Central memory CD8-positive, alpha-beta T cell (primary cell): ENCODE data around the gene CYB5A.

ENCODE experiments used
- ATAC-seq: fragments of 150-1000 bp; cut with Tn5 transposase; replicated peaks from 2 replicates; pipeline ENCODE4 v1.10.0; 2022; ENCODE audit warnings: mild to moderate bottlenecking, moderate FRiP score, moderate number of reproducible peaks; ENCODE audit not compliant: poor library complexity, severe bottlenecking; ENCODE audit errors: extremely low read depth
- DNase-seq, 2 donors: peaks; one replicate each; pipeline ENCODE4 v3.0.0; 2021; ENCODE audit warnings: low spot score in 2 of 2
- H3K27ac Mint-ChIP-seq: one replicate; pipeline ENCODE4 v1.8.0; 2022; ENCODE audit warnings: low read depth, mild to moderate bottlenecking, moderate library complexity, mixed read lengths
- H3K27me3 Mint-ChIP-seq: one replicate; pipeline ENCODE4 v1.8.0; 2022; ENCODE audit warnings: mixed read lengths
- H3K36me3 Mint-ChIP-seq: one replicate; pipeline ENCODE4 v1.8.0; 2022; ENCODE audit warnings: mild to moderate bottlenecking, moderate library complexity, mixed read lengths; ENCODE audit not compliant: insufficient read depth
- H3K4me1 Mint-ChIP-seq: one replicate; pipeline ENCODE4 v1.8.0; 2022; ENCODE audit warnings: mixed read lengths
- H3K4me3 Mint-ChIP-seq: one replicate; pipeline ENCODE4 v1.8.0; 2022; ENCODE audit warnings: mild to moderate bottlenecking, moderate library complexity, mixed read lengths
- H3K9me3 Mint-ChIP-seq: one replicate; pipeline ENCODE4 v1.8.0; 2022; ENCODE audit warnings: mixed read lengths

The CYB5A gene

GRCh38 chr18:74281011-74281979 is 10.5 kb downstream of the CYB5A start:
- DNase-seq = no peak
- no peak overlapping the region for H3K27ac Mint-ChIP-seq
- H3K27me3 Mint-ChIP-seq = no peaks in the 10 kb centered on the region
- no peak for ATAC-seq
- H3K9me3 Mint-ChIP-seq = no peaks in the 10 kb centered on the region
- H3K4me1 Mint-ChIP-seq = peaks cover 17% of the 10 kb centered on the region
- H3K36me3 Mint-ChIP-seq = peaks cover 2% of the 10 kb centered on the region
- no peak overlapping the region for H3K4me3 Mint-ChIP-seq

GRCh38 chr18:74278983-74279382 is 12.8 kb downstream of the CYB5A start:
- Mint-ChIP-seq H3K4me1 (peaks cover 27% of the 10 kb centered on the region), H3K9me3 (no peaks in the 10 kb centered on the region), H3K27me3 (no peaks in the 10 kb centered on the region), H3K36me3 (peaks cover 2% of the 10 kb centered on the region), H3K27ac (no peak overlapping the region), H3K4me3 (no peak overlapping the region)
- ATAC-seq = no peak
- DNase-seq = no peak

GRCh38 chr18:74278058-74278457 is 13.7 kb downstream of the CYB5A start:
- peaks cover 22% of the 10 kb centered on the region for H3K4me1 Mint-ChIP-seq
- no peaks in the 10 kb centered on the region for H3K27me3 Mint-ChIP-seq
- H3K36me3 Mint-ChIP-seq = peaks cover 2% of the 10 kb centered on the region
- no peak for ATAC-seq
- H3K9me3 Mint-ChIP-seq = no peaks in the 10 kb centered on the region
- no peak overlapping the region for H3K27ac Mint-ChIP-seq
- no peak for DNase-seq
- no peak overlapping the region for H3K4me3 Mint-ChIP-seq

- H3K27me3 Mint-ChIP-seq = no peaks in the 10 kb centered on the region
- H3K36me3 Mint-ChIP-seq = no peaks in the 10 kb centered on the region
- DNase-seq (no peak), ATAC-seq (no peak)
- H3K4me3 Mint-ChIP-seq = no peak overlapping the region
- H3K27ac Mint-ChIP-seq = no peak overlapping the region
- no peaks in the 10 kb centered on the region for H3K9me3 Mint-ChIP-seq
- H3K4me1 Mint-ChIP-seq = peaks cover 14% of the 10 kb centered on the region
These were observed 14.5 kb downstream of the CYB5A start for GRCh38 chr18:74277296-74277695.

- Mint-ChIP-seq H3K4me1 (peaks cover 10% of the 10 kb centered on the region), H3K4me3 (no peak overlapping the region), H3K27me3 (no peaks in the 10 kb centered on the region), H3K27ac (no peak overlapping the region), H3K9me3 (no peaks in the 10 kb centered on the region), H3K36me3 (no peaks in the 10 kb centered on the region)
- ATAC-seq (no peak), DNase-seq (no peak)
These were observed 15.2 kb downstream of the CYB5A start for GRCh38 chr18:74276609-74277008.

- Mint-ChIP-seq H3K4me1 (peaks cover 10% of the 10 kb centered on the region), H3K27me3 (no peaks in the 10 kb centered on the region), H3K27ac (no peak overlapping the region), H3K9me3 (no peaks in the 10 kb centered on the region), H3K36me3 (no peaks in the 10 kb centered on the region), H3K4me3 (no peak overlapping the region)
- ATAC-seq (no peak), DNase-seq (no peak)
These were observed 16.0 kb downstream of the CYB5A start for GRCh38 chr18:74275736-74276135.

- Mint-ChIP-seq H3K27ac (no peak overlapping the region), H3K4me1 (peaks cover 16% of the 10 kb centered on the region), H3K4me3 (no peak overlapping the region), H3K9me3 (no peaks in the 10 kb centered on the region), H3K36me3 (no peaks in the 10 kb centered on the region), H3K27me3 (no peaks in the 10 kb centered on the region)
- DNase-seq (no peak), ATAC-seq (no peak)
These were observed 17.1 kb downstream of the CYB5A start for GRCh38 chr18:74274700-74275099.

- no peak for ATAC-seq
- no peak overlapping the region for H3K27ac Mint-ChIP-seq
- H3K4me3 Mint-ChIP-seq = no peak overlapping the region
- no peaks in the 10 kb centered on the region for H3K36me3 Mint-ChIP-seq
- no peaks in the 10 kb centered on the region for H3K27me3 Mint-ChIP-seq
- H3K9me3 Mint-ChIP-seq = no peaks in the 10 kb centered on the region
- DNase-seq = no peak
- H3K4me1 Mint-ChIP-seq = peaks cover 23% of the 10 kb centered on the region
These were observed 18.4 kb downstream of the CYB5A start for GRCh38 chr18:74273394-74273793.

- Mint-ChIP-seq H3K27ac (no peak overlapping the region), H3K27me3 (no peaks in the 10 kb centered on the region), H3K4me1 (peaks cover 31% of the 10 kb centered on the region), H3K4me3 (no peak overlapping the region), H3K36me3 (peaks cover 3% of the 10 kb centered on the region), H3K9me3 (no peaks in the 10 kb centered on the region)
- DNase-seq = no peak
- no peak for ATAC-seq
These were observed 20.1 kb downstream of the CYB5A start for GRCh38 chr18:74271635-74272034.

- Mint-ChIP-seq H3K36me3 (peaks cover 3% of the 10 kb centered on the region), H3K9me3 (no peaks in the 10 kb centered on the region), H3K4me1 (peaks cover 21% of the 10 kb centered on the region), H3K27ac (no peak overlapping the region), H3K27me3 (no peaks in the 10 kb centered on the region), H3K4me3 (no peak overlapping the region)
- no peak for DNase-seq
- ATAC-seq = no peak
These were observed 22.7 kb downstream of the CYB5A start for GRCh38 chr18:74268933-74269620.

GRCh38 chr18:74268175-74268574 is 23.6 kb downstream of the CYB5A start:
- H3K4me1 Mint-ChIP-seq = peaks cover 21% of the 10 kb centered on the region
- H3K27me3 Mint-ChIP-seq = no peaks in the 10 kb centered on the region
- no peak for ATAC-seq
- peaks cover 3% of the 10 kb centered on the region for H3K36me3 Mint-ChIP-seq
- no peaks in the 10 kb centered on the region for H3K9me3 Mint-ChIP-seq
- no peak overlapping the region for H3K27ac Mint-ChIP-seq
- no peak for DNase-seq
- H3K4me3 Mint-ChIP-seq = no peak overlapping the region

- DNase-seq = no peak
- no peak overlapping the region for H3K27ac Mint-ChIP-seq
- peaks cover 21% of the 10 kb centered on the region for H3K4me1 Mint-ChIP-seq
- no peaks in the 10 kb centered on the region for H3K27me3 Mint-ChIP-seq
- ATAC-seq = no peak
- H3K9me3 Mint-ChIP-seq = no peaks in the 10 kb centered on the region
- H3K36me3 Mint-ChIP-seq = peaks cover 11% of the 10 kb centered on the region
- H3K4me3 Mint-ChIP-seq = no peak overlapping the region
These were observed 25.6 kb downstream of the CYB5A start for GRCh38 chr18:74266161-74266560.
